Measurements from ENCODE around the gene PROSER2.

The PROSER2 gene

DNA sequence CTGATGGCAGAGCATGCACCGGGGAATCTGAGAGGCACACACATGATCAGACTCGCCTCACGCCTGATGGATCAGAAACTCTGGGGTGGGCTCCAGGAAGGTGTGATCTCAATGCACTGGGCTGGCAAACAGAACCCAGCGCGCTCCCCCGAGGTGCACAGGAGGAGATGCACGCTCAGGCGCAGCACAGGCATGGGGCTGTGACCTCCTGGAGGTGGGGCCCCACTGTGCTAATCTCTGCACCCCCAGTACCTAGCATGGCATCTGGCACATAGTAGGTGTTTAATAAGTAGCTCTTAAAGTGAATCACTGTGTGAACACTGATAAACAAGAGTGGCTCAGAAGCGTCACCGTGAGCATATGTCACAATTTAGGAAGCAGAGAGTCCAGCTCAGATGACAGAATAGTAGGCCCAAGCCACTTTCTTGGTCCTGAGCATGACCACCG is 57.9 kb downstream of the PROSER2 start:
- no peaks in the 10 kb centered on the region for H3K9me2 ChIP-seq (replicated peaks; ENCODE audit: insufficient read depth, low read length)
- no peaks in the 10 kb centered on the region for H3K36me3 ChIP-seq (replicated peaks; ENCODE audit: insufficient read depth, low read length)
- H3K4me3 ChIP-seq (ENCODE audit: low read length) = no peak overlapping the region
- no peak for DNase-seq
- no peak overlapping the region for H3K27ac ChIP-seq (ENCODE audit: low read length)
- H4K20me1 ChIP-seq (ENCODE audit: insufficient read depth, low read length) = no peaks in the 10 kb centered on the region
- H3K4me1 ChIP-seq (ENCODE audit: low read length) = no peaks in the 10 kb centered on the region
- no peaks in the 10 kb centered on the region for H3K79me2 ChIP-seq (ENCODE audit: low read length)
- H3F3A ChIP-seq (ENCODE audit: insufficient read depth, low read length) = no peaks in the 10 kb centered on the region
- H3K4me2 ChIP-seq (ENCODE audit: low read depth, low read length) = no peak overlapping the region
- peaks cover 20% of the 10 kb centered on the region for H3K27me3 ChIP-seq (replicated peaks; ENCODE audit: insufficient read depth, low read length)
- no peak for TF ChIP-seq EZH2phosphoT487 (IDR thresholded peaks at IDR 0.05; ENCODE audit: low read length)
- TF ChIP-seq, protein P1, sequence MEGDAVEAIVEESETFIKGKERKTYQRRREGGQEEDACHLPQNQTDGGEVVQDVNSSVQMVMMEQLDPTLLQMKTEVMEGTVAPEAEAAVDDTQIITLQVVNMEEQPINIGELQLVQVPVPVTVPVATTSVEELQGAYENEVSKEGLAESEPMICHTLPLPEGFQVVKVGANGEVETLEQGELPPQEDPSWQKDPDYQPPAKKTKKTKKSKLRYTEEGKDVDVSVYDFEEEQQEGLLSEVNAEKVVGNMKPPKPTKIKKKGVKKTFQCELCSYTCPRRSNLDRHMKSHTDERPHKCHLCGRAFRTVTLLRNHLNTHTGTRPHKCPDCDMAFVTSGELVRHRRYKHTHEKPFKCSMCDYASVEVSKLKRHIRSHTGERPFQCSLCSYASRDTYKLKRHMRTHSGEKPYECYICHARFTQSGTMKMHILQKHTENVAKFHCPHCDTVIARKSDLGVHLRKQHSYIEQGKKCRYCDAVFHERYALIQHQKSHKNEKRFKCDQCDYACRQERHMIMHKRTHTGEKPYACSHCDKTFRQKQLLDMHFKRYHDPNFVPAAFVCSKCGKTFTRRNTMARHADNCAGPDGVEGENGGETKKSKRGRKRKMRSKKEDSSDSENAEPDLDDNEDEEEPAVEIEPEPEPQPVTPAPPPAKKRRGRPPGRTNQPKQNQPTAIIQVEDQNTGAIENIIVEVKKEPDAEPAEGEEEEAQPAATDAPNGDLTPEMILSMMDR (IDR thresholded peaks at IDR 0.05; ENCODE audit: low read length) = no peak
- no peak for TF ChIP-seq EZH2 (optimal IDR thresholded peaks at IDR 0.05; ENCODE audit: low read depth, low read length)
- no peak overlapping the region for H2AFZ ChIP-seq (ENCODE audit: low read length)
- no peaks in the 10 kb centered on the region for H3K9me3 ChIP-seq (replicated peaks; ENCODE audit: insufficient read depth, low read length)
- no peak overlapping the region for H3K9ac ChIP-seq (ENCODE audit: low read length)

DNA sequence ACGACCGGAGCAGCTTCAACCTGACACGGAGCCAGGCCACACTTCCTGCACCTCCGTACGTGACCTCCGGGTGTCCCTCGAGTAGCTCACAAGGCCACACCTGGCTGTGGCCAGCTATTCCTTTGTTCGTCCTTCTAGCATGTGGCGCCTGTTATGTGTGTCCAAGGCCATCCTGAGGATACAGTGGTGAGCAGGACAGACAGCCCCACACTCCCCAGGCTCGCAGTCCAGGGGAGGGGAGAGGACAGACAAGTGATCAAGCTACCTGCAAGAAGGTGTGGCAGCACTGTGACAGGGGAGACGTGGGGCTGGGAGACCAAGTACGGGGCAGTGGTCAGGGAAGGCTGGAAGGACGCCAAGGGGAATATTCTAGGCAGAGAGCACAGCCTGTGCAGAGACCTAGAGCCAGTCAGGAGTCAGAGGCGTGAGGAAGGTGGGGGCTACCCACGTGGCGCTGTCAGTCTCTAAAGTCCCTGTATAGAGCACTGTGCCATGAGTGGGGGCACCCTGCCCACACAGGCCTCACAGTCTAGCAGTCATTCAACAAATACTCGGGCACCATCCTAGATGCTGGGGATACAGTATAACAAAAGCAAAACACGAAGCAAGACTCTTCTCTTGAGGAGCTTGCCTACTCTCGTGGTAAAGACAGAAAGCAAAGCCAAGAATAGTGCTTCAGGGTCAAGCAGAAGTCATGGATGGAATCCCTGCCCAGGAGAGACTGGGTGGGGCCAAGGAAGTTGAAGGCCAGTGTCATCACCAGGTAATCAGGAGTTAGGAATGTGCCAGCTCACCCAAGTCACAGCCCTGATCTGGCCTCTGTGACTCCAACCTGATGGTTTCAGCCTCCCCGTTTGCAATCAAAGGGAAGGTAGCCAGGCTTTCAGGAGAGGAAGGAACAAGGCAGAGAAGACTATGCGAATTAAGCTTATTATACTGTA is 58.6 kb downstream of the PROSER2 start:
- H3K4me1 ChIP-seq (ENCODE audit: low read length) = no peaks in the 10 kb centered on the region
- H3K9me2 ChIP-seq (replicated peaks; ENCODE audit: insufficient read depth, low read length) = no peaks in the 10 kb centered on the region
- no peak for TF ChIP-seq EZH2 (optimal IDR thresholded peaks at IDR 0.05; ENCODE audit: low read depth, low read length)
- no peak overlapping the region for H3K4me2 ChIP-seq (ENCODE audit: low read depth, low read length)
- no peaks in the 10 kb centered on the region for H3K9me3 ChIP-seq (replicated peaks; ENCODE audit: insufficient read depth, low read length)
- no peaks in the 10 kb centered on the region for H4K20me1 ChIP-seq (ENCODE audit: insufficient read depth, low read length)
- H3K27me3 ChIP-seq (replicated peaks; ENCODE audit: insufficient read depth, low read length) = peaks cover 20% of the 10 kb centered on the region
- no peaks in the 10 kb centered on the region for H3K36me3 ChIP-seq (replicated peaks; ENCODE audit: insufficient read depth, low read length)
- DNase-seq = no peak
- no peaks in the 10 kb centered on the region for H3F3A ChIP-seq (ENCODE audit: insufficient read depth, low read length)
- H2AFZ ChIP-seq (ENCODE audit: low read length) = no peak overlapping the region
- no peak overlapping the region for H3K27ac ChIP-seq (ENCODE audit: low read length)
- H3K4me3 ChIP-seq (ENCODE audit: low read length) = no peak overlapping the region
- no peak overlapping the region for H3K9ac ChIP-seq (ENCODE audit: low read length)
- no peaks in the 10 kb centered on the region for H3K79me2 ChIP-seq (ENCODE audit: low read length)

DNA sequence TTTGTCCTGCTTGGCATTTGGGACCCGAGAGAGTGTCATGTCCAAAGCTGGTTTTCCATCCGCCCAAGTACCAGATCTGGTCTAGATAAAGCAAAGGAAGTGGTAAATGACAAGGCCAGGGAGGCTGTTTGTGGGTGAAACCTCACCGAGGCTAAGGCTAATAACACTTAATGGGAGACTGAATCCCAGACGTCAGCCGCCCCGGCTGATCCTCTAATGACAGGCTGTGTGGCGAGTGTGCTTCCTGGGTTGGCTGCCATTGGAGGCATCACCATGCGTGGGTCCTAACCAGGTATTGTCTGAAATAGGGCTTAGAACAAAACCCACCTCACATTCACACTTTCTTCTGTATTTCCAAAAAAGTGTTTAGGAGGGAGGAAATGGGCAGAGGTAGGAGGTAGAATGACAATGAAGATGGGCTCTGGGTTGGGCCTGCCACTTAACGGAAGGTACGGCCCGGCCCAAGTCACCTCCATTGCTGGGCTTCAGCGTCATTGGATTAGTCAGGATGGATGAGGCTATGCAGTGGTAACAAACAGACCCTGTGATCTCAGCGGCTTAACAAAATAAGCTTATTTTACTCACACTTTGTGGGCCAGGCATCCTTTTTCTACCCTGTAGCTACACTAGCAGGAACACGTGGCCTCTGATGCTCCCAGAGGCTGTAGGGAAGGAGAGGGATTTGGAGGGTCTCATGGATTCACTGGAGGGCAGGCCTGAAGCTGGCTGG is 59.7 kb downstream of the PROSER2 start:
- H3K4me2 ChIP-seq (ENCODE audit: low read depth, low read length) = no peak overlapping the region
- TF ChIP-seq EZH2 (optimal IDR thresholded peaks at IDR 0.05; ENCODE audit: low read depth, low read length) = no peak
- no peak for DNase-seq
- no peaks in the 10 kb centered on the region for H3F3A ChIP-seq (ENCODE audit: insufficient read depth, low read length)
- H3K4me3 ChIP-seq (ENCODE audit: low read length) = no peak overlapping the region
- H3K9me2 ChIP-seq (replicated peaks; ENCODE audit: insufficient read depth, low read length) = no peaks in the 10 kb centered on the region
- H3K79me2 ChIP-seq (ENCODE audit: low read length) = no peaks in the 10 kb centered on the region
- no peak overlapping the region for H2AFZ ChIP-seq (ENCODE audit: low read length)
- no peaks in the 10 kb centered on the region for H3K36me3 ChIP-seq (replicated peaks; ENCODE audit: insufficient read depth, low read length)
- H4K20me1 ChIP-seq (ENCODE audit: insufficient read depth, low read length) = no peaks in the 10 kb centered on the region
- no peaks in the 10 kb centered on the region for H3K9me3 ChIP-seq (replicated peaks; ENCODE audit: insufficient read depth, low read length)
- no peaks in the 10 kb centered on the region for H3K4me1 ChIP-seq (ENCODE audit: low read length)
- no peak overlapping the region for H3K27ac ChIP-seq (ENCODE audit: low read length)
- H3K27me3 ChIP-seq (replicated peaks; ENCODE audit: insufficient read depth, low read length) = peaks cover 10% of the 10 kb centered on the region
- H3K9ac ChIP-seq (ENCODE audit: low read length) = no peak overlapping the region

DNA sequence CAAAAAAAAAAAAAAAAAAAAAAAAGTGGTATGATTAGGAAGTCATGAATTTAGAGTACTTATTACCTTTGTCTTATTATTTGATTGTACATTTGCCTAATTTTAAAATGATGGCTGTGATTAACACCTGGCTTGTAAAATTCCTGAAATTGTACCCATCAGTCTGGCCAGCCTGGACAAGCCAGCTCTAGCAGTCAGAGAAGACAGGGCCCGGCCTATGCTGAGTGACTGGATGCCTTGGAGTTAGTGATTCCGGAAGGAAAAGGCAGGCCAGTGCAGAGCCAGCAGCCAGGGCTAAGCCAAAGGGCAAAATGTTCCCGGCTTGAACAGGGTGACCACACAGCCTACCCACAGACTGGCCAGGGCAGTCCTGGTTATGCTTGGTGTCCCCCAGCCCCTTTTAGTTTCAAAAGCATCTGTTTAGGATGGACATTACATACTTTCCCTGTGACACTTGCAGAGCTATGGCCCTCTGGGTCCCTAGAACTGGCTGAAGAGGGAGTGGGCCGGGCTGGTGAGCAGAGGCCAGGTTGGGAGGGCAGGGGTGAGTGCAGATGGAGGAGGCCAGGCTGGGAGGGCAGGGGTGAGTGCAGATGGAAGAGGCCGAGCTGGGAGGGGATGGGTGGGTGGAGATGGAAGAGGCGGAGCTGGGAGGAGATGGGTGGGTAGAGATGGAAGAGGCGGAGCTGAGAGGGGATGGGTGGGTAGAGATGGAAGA is 61.7 kb downstream of the PROSER2 start:
- H3K36me3 ChIP-seq (replicated peaks; ENCODE audit: insufficient read depth, low read length) = no peaks in the 10 kb centered on the region
- no peak overlapping the region for H3K27ac ChIP-seq (ENCODE audit: low read length)
- TF ChIP-seq, protein P1 (IDR thresholded peaks at IDR 0.05; ENCODE audit: low read length) = no peak
- TF ChIP-seq EZH2phosphoT487 (IDR thresholded peaks at IDR 0.05; ENCODE audit: low read length) = no peak
- no peak for TF ChIP-seq EZH2 (optimal IDR thresholded peaks at IDR 0.05; ENCODE audit: low read depth, low read length)
- no peak for DNase-seq
- no peaks in the 10 kb centered on the region for H3K27me3 ChIP-seq (replicated peaks; ENCODE audit: insufficient read depth, low read length)
- no peaks in the 10 kb centered on the region for H3K79me2 ChIP-seq (ENCODE audit: low read length)
- H3K4me1 ChIP-seq (ENCODE audit: low read length) = no peaks in the 10 kb centered on the region
- H4K20me1 ChIP-seq (ENCODE audit: insufficient read depth, low read length) = no peaks in the 10 kb centered on the region
- no peak overlapping the region for H3K4me3 ChIP-seq (ENCODE audit: low read length)
- H3K4me2 ChIP-seq (ENCODE audit: low read depth, low read length) = no peak overlapping the region
- H3K9me2 ChIP-seq (replicated peaks; ENCODE audit: insufficient read depth, low read length) = no peaks in the 10 kb centered on the region
- no peak overlapping the region for H2AFZ ChIP-seq (ENCODE audit: low read length)
- no peaks in the 10 kb centered on the region for H3K9me3 ChIP-seq (replicated peaks; ENCODE audit: insufficient read depth, low read length)
- H3F3A ChIP-seq (ENCODE audit: insufficient read depth, low read length) = no peaks in the 10 kb centered on the region
- no peak overlapping the region for H3K9ac ChIP-seq (ENCODE audit: low read length)

Data from MM.1S (cell line).